Measurements from ENCODE around the gene MVP. TPM values are rescaled to one million over a fixed set of nuclear protein-coding genes. Genes with fewer than 3 reads are reported as not detected.

Gene MVP
- total RNA-seq, 2 experiments from 2014 or later: 6.3 to 6.8 TPM

DNA sequence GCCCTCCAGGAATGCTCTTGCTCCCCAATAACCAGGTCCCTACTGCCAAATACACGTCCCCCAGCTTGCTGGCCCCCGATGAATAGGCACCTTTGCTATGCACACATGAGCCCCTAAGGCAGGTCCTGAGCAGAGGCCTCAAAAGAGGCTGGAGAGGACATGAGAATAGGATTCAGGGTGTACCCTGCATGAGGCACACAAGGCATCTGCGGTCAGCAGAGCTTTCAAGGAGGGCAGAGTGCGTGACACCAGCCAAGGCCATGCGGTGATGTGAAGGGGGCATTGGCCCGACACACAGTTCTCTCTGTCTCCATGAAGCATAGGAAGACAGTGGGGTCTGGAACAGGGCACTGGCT lies 72.2 kb downstream of the MVP start:
- POLR2A ChIA-PET: no interaction called here

DNA sequence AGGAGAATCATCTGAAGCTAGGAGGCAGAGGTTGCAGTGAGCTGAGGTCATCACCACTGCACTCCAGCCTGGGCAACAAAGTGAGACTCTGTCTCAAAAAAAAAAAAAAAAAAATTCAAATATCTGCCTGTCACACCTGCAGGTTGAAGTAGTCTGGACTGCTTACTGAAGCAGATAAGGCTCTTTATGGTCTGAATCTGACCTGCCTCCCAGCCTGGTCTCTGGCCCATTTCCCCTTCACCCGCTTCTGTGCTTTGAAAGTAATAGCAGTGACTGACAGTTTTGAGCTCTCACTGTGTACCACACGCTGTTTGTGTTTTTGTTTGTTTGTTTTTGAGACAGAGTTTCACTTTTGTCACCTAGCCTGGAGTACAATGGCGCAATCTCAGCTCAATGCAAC lies 73.3 kb downstream of the MVP start:
- Histone ChIP-seq H3K27ac (ENCODE audit: low read depth, low read length, poor library complexity, severe bottlenecking) (no peak overlapping the region), H4K20me1 (ENCODE audit: insufficient read depth, low read length) (no peaks in the 10 kb centered on the region), H3K36me3 (ENCODE audit: insufficient read depth, low read length) (no peaks in the 10 kb centered on the region), H3K4me1 (ENCODE audit: insufficient read depth, low read length, poor library complexity, severe bottlenecking) (no peaks in the 10 kb centered on the region), H3K4me2 (ENCODE audit: low read length) (no peak overlapping the region), H3K9me2 (ENCODE audit: insufficient read depth, low read length) (no peaks in the 10 kb centered on the region), H2AFZ (ENCODE audit: low read length) (no peak overlapping the region), H3K9me3 (ENCODE audit: low read length) (no peaks in the 10 kb centered on the region), H3K79me2 (ENCODE audit: insufficient read depth, low read depth, low read length) (no peaks in the 10 kb centered on the region), H3K4me3 (ENCODE audit: low read depth, low read length, poor library complexity, severe bottlenecking) (no peak overlapping the region)
- POLR2A ChIA-PET: no interaction called here
- intact Hi-C loops (cut with micrococcal nuclease; ENCODE audit: unreplicated experiment): no loop called here
- CTCF ChIA-PET (ENCODE audit: unreplicated experiment): no interaction called here
- BruUV-seq (replicated peaks): no TSS peak
- no peak for DNase-seq (ENCODE audit: low spot score)
- no peak for TF ChIP-seq EZH2phosphoT487 (IDR thresholded peaks at IDR 0.05; ENCODE audit: borderline replicate concordance, low read depth, low read length)
- TF ChIP-seq, protein P1, sequence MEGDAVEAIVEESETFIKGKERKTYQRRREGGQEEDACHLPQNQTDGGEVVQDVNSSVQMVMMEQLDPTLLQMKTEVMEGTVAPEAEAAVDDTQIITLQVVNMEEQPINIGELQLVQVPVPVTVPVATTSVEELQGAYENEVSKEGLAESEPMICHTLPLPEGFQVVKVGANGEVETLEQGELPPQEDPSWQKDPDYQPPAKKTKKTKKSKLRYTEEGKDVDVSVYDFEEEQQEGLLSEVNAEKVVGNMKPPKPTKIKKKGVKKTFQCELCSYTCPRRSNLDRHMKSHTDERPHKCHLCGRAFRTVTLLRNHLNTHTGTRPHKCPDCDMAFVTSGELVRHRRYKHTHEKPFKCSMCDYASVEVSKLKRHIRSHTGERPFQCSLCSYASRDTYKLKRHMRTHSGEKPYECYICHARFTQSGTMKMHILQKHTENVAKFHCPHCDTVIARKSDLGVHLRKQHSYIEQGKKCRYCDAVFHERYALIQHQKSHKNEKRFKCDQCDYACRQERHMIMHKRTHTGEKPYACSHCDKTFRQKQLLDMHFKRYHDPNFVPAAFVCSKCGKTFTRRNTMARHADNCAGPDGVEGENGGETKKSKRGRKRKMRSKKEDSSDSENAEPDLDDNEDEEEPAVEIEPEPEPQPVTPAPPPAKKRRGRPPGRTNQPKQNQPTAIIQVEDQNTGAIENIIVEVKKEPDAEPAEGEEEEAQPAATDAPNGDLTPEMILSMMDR (conservative IDR thresholded peaks at IDR 0.05; ENCODE audit: low read length): no peak

More for the DNA sequence above, 72.2 kb downstream of the MVP start:
- Histone ChIP-seq H3K4me2 (ENCODE audit: low read length) (no peak overlapping the region), H3K4me3 (ENCODE audit: low read depth, low read length, poor library complexity, severe bottlenecking) (no peak overlapping the region), H3K36me3 (ENCODE audit: insufficient read depth, low read length) (no peaks in the 10 kb centered on the region), H3K9me2 (ENCODE audit: insufficient read depth, low read length) (no peaks in the 10 kb centered on the region), H4K20me1 (ENCODE audit: insufficient read depth, low read length) (no peaks in the 10 kb centered on the region), H3K27ac (ENCODE audit: low read depth, low read length, poor library complexity, severe bottlenecking) (no peak overlapping the region), H3K79me2 (ENCODE audit: insufficient read depth, low read depth, low read length) (no peaks in the 10 kb centered on the region), H3K4me1 (ENCODE audit: insufficient read depth, low read length, poor library complexity, severe bottlenecking) (no peaks in the 10 kb centered on the region), H2AFZ (ENCODE audit: low read length) (no peak overlapping the region), H3K9me3 (ENCODE audit: low read length) (no peaks in the 10 kb centered on the region)
- CTCF ChIA-PET (ENCODE audit: unreplicated experiment): no interaction called here
- no TSS peak for BruUV-seq (replicated peaks)
- intact Hi-C loops (cut with micrococcal nuclease; ENCODE audit: unreplicated experiment): no loop called here
- DNase-seq (ENCODE audit: low spot score): no peak
- TF ChIP-seq, protein P1 (conservative IDR thresholded peaks at IDR 0.05; ENCODE audit: low read length): no peak
- TF ChIP-seq EZH2phosphoT487 (IDR thresholded peaks at IDR 0.05; ENCODE audit: borderline replicate concordance, low read depth, low read length): no peak

DNA sequence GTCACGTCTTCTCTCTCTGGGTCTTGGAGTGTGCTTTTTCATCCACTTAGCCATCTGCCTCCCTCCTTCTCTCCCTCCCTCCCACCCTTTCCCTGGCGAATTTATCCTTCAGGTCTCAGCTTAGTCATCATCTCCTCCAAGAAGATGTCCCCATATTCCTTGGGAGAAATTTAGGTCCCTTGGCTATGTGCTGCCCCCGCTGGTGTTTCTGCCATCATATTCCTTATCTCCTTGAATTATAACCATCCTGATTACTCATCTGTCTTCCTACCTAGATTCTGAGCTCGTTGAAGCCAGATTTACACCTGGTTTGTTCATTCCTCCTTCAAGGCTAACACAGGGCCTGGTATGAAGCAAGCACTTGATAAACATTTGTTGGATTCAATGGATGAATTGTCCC lies 74.1 kb downstream of the MVP start:
- no peaks in the 10 kb centered on the region for H3K9me3 ChIP-seq (ENCODE audit: low read length)
- H3K4me2 ChIP-seq (ENCODE audit: low read length): no peak overlapping the region
- no peak overlapping the region for H2AFZ ChIP-seq (ENCODE audit: low read length)
- H3K9me2 ChIP-seq (ENCODE audit: insufficient read depth, low read length): no peaks in the 10 kb centered on the region
- no peak overlapping the region for H3K27ac ChIP-seq (ENCODE audit: low read depth, low read length, poor library complexity, severe bottlenecking)
- BruUV-seq (replicated peaks): no TSS peak
- no peak for TF ChIP-seq EZH2phosphoT487 (IDR thresholded peaks at IDR 0.05; ENCODE audit: borderline replicate concordance, low read depth, low read length)
- TF ChIP-seq, protein P1 (conservative IDR thresholded peaks at IDR 0.05; ENCODE audit: low read length): no peak
- intact Hi-C loops (cut with micrococcal nuclease; ENCODE audit: unreplicated experiment): no loop called here
- ChIA-PET POLR2A (interaction anchor here (0.6 kb wide), 1 partner anchor 78 kb away, joined by 5 read pairs; no protein-coding TSS in a partner anchor), CTCF (ENCODE audit: unreplicated experiment) (no interaction called here)
- no peaks in the 10 kb centered on the region for H4K20me1 ChIP-seq (ENCODE audit: insufficient read depth, low read length)
- no peaks in the 10 kb centered on the region for H3K4me1 ChIP-seq (ENCODE audit: insufficient read depth, low read length, poor library complexity, severe bottlenecking)
- no peak for DNase-seq (ENCODE audit: low spot score)
- H3K4me3 ChIP-seq (ENCODE audit: low read depth, low read length, poor library complexity, severe bottlenecking): no peak overlapping the region
- H3K36me3 ChIP-seq (ENCODE audit: insufficient read depth, low read length): no peaks in the 10 kb centered on the region
- H3K79me2 ChIP-seq (ENCODE audit: insufficient read depth, low read depth, low read length): no peaks in the 10 kb centered on the region

Measured in OCI-LY7 (cell line).